HAP-1 (cell line): ENCODE data around the gene LAMTOR2.
"Not testable (repeated sequence)": the region's sequence is repeated elsewhere in the genome, so short reads cannot be mapped to it uniquely, and the experiment has no call there.

Source experiments
- DNase-seq, 2 experiments: peaks; one replicate each; pipeline ENCODE4 v3.0.0-alpha.2; 2016 to 2020; ENCODE audit warnings: low spot score in 2 of 2
- H3K27me3 ChIP-seq: fragments of 250-450 bp; sonication (Bioruptor Pico); 2 replicates; pipeline ENCODE4 v1.5.1; 2020; ENCODE audit warnings: low read depth, mild to moderate bottlenecking, moderate library complexity
- H3K36me3 ChIP-seq: fragments of 250-450 bp; sonication (Bioruptor Pico); replicated peaks from 2 replicates; pipeline ENCODE4 v1.5.1; 2020; ENCODE audit warnings: mild to moderate bottlenecking
- H3K4me1 ChIP-seq: fragments of 250-450 bp; sonication (Bioruptor Pico); 2 replicates; pipeline ENCODE4 v1.5.1; 2020; ENCODE audit warnings: mild to moderate bottlenecking
- H3K4me3 ChIP-seq: fragments of 250-450 bp; sonication (Bioruptor Pico); 2 replicates; pipeline ENCODE4 v1.5.1; 2020; ENCODE audit warnings: mild to moderate bottlenecking, moderate library complexity
- H3K9me3 ChIP-seq: fragments of 250-450 bp; sonication (Bioruptor Pico); 2 replicates; pipeline ENCODE4 v1.5.1; 2020; ENCODE audit warnings: mild to moderate bottlenecking, moderate library complexity
- in situ Hi-C: fragments of 300-500 bp; cut with MboI; formaldehyde crosslinking; loops from 3 replicates; pipeline ENCODE4 v1.14.3; 2020; ENCODE audit warnings: low sequenced_read_pairs, inconsistent platforms, mixed read lengths

Gene LAMTOR2

DNA sequence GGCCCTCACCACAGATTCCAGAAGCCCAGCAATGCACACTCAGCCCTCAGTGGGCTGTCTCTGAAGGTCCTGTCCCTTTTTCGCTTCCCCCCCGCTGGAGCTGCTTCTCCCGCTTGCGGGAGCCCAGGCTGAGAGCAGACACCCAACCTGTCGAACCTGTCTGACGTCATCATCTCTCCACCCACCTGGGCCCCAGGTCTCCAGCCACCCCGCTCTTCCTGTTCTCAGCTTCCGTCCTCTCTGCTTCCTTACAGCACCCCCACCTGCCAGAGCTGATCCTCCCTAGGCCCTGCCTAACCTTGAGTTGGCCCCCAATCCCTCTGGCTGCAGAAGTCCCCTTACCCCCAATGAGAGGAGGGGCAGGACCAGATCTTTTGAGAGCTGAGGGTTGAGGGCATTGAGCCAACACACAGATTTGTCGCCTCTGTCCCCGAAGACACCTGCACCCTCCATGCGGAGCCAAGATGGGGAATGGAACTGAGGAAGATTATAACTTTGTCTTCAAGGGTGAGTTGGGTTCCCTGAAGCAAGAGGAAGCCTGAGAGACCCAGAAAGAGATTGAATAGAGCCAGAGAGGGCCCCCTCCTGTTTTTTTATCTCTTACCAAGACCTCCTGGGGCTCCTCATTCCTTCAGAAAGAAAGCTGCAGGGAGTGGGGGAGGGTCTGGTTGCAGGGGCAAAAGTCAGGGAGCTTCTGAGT, 6.5 kb downstream of the LAMTOR2 start, which contains the start of gene RAB25:
Gene RAB25, plus strand, starts transcription at position 224 of the 700 bp plus-strand sequence. Its CDS starts 241 bp downstream, at position 465.
- H3K4me1 ChIP-seq = no peaks in the 10 kb centered on the region
- in situ Hi-C loops = no loop called here
- H3K36me3 ChIP-seq = 0 out of 2 replicates have a peak, but pooled peaks cover 3% of the 10 kb centered on the region
- H3K4me3 ChIP-seq = no peak within 1 kb of the TSS
- H3K27me3 ChIP-seq = no peaks in the 10 kb centered on the region
- no peak for DNase-seq
- no peaks in the 10 kb centered on the region for H3K9me3 ChIP-seq

DNA sequence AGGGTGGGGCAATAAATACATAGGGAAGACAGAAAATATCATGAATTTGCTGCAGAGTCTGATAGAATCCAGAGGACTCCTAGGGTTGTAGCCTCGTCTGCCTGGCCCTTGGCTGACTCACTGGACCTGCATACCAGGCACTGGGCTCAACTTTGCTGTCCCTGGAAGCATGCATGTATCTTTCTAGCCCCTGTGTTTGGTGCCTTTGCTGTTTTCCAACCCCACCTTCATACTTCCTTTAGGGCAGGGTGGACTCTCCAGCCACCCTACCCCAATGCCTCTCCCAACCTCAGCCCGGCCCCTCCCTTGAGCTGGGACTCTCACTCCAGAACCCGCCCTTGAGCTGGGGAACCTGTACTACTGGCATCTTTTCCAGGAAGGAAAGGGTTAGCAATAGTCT, 7.6 kb downstream of the LAMTOR2 start:
- Histone ChIP-seq H3K4me1 (no peaks in the 10 kb centered on the region), H3K27me3 (no peaks in the 10 kb centered on the region), H3K36me3 (0 out of 2 replicates have a peak, but pooled peaks cover 3% of the 10 kb centered on the region), H3K4me3 (no peak overlapping the region), H3K9me3 (no peaks in the 10 kb centered on the region)
- no peak for DNase-seq
- in situ Hi-C loops = no loop called here

- no peaks in the 10 kb centered on the region for H3K4me1 ChIP-seq
- H3K27me3 ChIP-seq = no peaks in the 10 kb centered on the region
- H3K4me3 ChIP-seq = no peak overlapping the region
- no peak for DNase-seq
- H3K36me3 ChIP-seq = no peaks in the 10 kb centered on the region
- no peaks in the 10 kb centered on the region for H3K9me3 ChIP-seq
- in situ Hi-C loops = no loop called here
Measured at GRCh38 chr1:156063997-156064285, 9.4 kb downstream of the LAMTOR2 start.

- H3K9me3 ChIP-seq = no peaks in the 10 kb centered on the region
- no peaks in the 10 kb centered on the region for H3K36me3 ChIP-seq
- no peaks in the 10 kb centered on the region for H3K27me3 ChIP-seq
- DNase-seq = no peak
- no peak overlapping the region for H3K4me3 ChIP-seq
- H3K4me1 ChIP-seq = no peaks in the 10 kb centered on the region
- in situ Hi-C loops = no loop called here
Measured at GRCh38 chr1:156064615-156065014, 10.0 kb downstream of the LAMTOR2 start.

GRCh38 chr1:156065212-156065611, 10.6 kb downstream of the LAMTOR2 start:
- no peaks in the 10 kb centered on the region for H3K9me3 ChIP-seq
- no peak for DNase-seq
- no peak overlapping the region for H3K4me3 ChIP-seq
- H3K36me3 ChIP-seq = no peaks in the 10 kb centered on the region
- in situ Hi-C loops = no loop called here
- H3K4me1 ChIP-seq = no peaks in the 10 kb centered on the region
- H3K27me3 ChIP-seq = no peaks in the 10 kb centered on the region

DNA sequence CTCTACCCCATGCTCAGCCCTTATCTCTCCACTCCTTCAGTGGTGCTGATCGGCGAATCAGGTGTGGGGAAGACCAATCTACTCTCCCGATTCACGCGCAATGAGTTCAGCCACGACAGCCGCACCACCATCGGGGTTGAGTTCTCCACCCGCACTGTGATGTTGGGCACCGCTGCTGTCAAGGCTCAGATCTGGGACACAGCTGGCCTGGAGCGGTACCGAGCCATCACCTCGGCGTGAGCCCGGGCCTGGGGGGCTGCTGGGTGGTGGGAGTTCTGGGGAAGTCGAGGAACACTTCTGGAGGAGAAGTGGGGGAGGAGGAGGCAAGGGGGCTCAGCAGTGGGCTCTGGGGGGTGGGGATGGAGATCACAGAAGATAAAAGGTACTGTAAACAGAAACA, 11.3 kb downstream of the LAMTOR2 start:
- in situ Hi-C loops = no loop called here
- no peak overlapping the region for H3K4me3 ChIP-seq

DNA sequence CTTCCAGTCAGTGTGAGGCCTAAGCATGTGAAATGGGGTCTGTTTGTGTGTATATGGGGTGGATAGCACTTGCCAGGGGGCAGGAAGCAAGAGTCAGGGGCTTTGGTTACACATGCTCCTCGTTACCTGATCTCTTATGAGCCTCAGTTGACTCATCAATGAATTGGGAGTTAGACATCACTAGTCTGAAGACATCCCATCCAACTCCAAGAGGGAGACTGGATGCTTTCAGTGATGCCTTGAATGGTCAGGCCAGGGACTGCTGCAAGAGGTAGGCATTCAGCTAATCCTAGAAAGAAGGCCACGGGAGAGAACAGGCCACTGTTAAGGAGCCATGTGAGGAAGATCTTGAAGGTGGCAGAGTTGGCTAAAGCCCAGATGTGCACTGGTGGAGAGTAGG, 12.7 kb downstream of the LAMTOR2 start:
- Histone ChIP-seq H3K4me3 (no peak overlapping the region), H3K36me3 (no peaks in the 10 kb centered on the region), H3K9me3 (no peaks in the 10 kb centered on the region), H3K4me1 (no peaks in the 10 kb centered on the region), H3K27me3 (no peaks in the 10 kb centered on the region)
- in situ Hi-C loops = no loop called here
- no peak for DNase-seq

More for the DNA sequence above, 11.3 kb downstream of the LAMTOR2 start:
- H3K9me3 ChIP-seq = no peaks in the 10 kb centered on the region
- H3K4me1 ChIP-seq = no peaks in the 10 kb centered on the region
- no peak for DNase-seq
- no peaks in the 10 kb centered on the region for H3K27me3 ChIP-seq
- H3K36me3 ChIP-seq = no peaks in the 10 kb centered on the region

DNA sequence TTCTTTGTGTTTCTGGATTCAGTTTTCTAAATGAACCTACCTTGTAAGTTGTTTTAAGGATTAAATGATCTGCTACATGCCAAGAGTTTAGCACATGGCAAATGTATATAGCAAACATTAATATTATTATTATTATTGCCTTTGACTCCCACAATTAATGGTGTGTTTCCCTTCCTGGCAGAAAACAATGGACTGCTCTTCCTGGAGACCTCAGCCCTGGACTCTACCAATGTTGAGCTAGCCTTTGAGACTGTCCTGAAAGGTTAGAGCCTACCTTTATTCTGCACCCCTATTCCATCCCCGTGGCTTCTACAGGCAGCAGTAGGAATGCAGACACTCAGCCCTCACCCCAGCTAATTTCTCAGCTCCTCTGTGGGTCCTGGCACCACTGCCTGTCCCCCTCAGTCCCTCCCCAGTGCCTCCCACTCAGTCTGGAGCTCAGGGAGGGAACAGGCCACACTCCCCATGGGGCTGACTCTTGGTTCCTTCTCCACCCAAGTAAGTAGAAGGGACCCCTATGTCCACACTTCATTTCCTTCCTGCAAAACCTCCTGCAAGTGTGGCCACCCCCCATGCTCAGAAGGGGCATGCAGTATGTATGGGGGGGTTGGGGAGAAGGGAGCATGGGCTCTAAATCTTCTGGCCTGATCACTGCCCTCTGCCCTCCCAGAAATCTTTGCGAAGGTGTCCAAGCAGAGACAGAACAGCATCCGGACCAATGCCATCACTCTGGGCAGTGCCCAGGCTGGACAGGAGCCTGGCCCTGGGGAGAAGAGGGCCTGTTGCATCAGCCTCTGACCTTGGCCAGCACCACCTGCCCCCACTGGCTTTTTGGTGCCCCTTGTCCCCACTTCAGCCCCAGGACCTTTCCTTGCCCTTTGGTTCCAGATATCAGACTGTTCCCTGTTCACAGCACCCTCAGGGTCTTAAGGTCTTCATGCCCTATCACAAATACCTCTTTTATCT, 15.2 kb downstream of the LAMTOR2 start:
- peaks cover 9% of the 10 kb centered on the region for H3K4me1 ChIP-seq
- H3K4me3 ChIP-seq = no peak overlapping the region
- no peaks in the 10 kb centered on the region; the same call in 1 of the 2 replicates for H3K36me3 ChIP-seq
- no peaks in the 10 kb centered on the region for H3K9me3 ChIP-seq
- H3K27me3 ChIP-seq = no peaks in the 10 kb centered on the region
- DNase-seq = no peak
- in situ Hi-C loops = no loop called here

GRCh38 chr1:156070548-156070947, 16.0 kb downstream of the LAMTOR2 start:
- H3K4me1 ChIP-seq = peaks cover 9% of the 10 kb centered on the region
- peaks cover 5% of the 10 kb centered on the region for H3K36me3 ChIP-seq
- no peaks in the 10 kb centered on the region for H3K27me3 ChIP-seq
- H3K9me3 ChIP-seq = no peaks in the 10 kb centered on the region
- no peak overlapping the region for H3K4me3 ChIP-seq
- no peak for DNase-seq
- in situ Hi-C loops = no loop called here

DNA sequence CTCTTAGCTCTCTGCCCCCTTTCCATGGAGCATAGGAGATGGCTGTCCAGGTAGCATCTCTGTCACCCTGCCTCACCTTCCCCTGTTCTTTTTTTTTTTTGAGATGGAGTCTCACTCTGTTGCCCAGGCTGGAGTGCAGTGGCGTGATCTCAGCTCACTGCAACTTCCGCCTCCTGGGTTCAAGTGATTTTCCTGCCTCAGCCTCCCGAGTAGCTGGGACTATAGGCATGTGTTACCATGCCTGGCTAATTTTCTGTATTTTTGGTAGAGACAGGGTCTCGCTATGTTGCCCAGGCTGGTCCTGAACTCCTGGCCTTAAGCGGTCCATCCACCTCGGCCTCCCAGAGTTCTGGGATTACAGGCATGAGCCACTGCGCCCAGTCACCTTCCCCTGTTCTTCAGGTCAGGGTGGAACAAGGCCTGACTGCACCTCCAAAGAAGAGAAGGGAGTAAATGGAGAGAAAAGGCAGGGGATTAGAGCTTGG, 16.8 kb downstream of the LAMTOR2 start:
- DNase-seq, H3K4me3 ChIP-seq, in situ Hi-C loops, H3K27me3 ChIP-seq, H3K9me3 ChIP-seq, H3K4me1 ChIP-seq: not testable (repeated sequence)
- peaks cover 13% of the 10 kb centered on the region for H3K36me3 ChIP-seq

- no peak overlapping the region for H3K4me3 ChIP-seq
- H3K9me3 ChIP-seq = no peaks in the 10 kb centered on the region
- H3K27me3 ChIP-seq = no peaks in the 10 kb centered on the region
- in situ Hi-C loops = no loop called here
- H3K36me3 ChIP-seq = peaks cover 22% of the 10 kb centered on the region
- H3K4me1 ChIP-seq = peaks cover 9% of the 10 kb centered on the region
- DNase-seq = no peak
Measured at GRCh38 chr1:156072251-156072650, 17.7 kb downstream of the LAMTOR2 start.

- Histone ChIP-seq H3K4me3 (no peak overlapping the region), H3K36me3 (peaks cover 28% of the 10 kb centered on the region), H3K9me3 (no peaks in the 10 kb centered on the region), H3K4me1 (peaks cover 9% of the 10 kb centered on the region), H3K27me3 (no peaks in the 10 kb centered on the region)
- DNase-seq = no peak
- in situ Hi-C loops = no loop called here
Measured at GRCh38 chr1:156073110-156073687, 18.6 kb downstream of the LAMTOR2 start.

DNA sequence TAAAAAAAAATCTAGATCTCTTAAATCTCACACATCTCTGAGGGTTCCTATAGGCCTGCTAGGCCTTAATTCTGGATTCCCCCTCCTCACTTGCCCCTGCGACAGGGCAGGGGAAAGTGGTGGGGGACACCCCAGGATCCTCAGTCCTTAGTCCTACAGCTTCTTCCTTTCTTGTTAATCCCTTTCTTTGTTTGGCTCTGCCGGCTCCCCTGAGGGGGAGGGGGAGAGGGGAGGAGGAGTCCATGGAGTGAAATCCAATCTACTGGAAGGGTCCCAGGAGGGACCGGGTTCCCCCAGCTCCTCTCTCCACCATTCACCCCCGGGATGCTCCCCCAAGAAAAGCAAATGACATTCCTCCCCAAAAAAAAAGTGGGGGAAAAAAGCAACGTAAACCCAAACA, 19.2 kb downstream of the LAMTOR2 start:
- Histone ChIP-seq H3K4me3 (no peak overlapping the region), H3K27me3 (no peaks in the 10 kb centered on the region), H3K9me3 (no peaks in the 10 kb centered on the region), H3K4me1 (peaks cover 9% of the 10 kb centered on the region), H3K36me3 (peaks cover 28% of the 10 kb centered on the region)
- peak in 1 of 2 experiments; percentile 76 for DNase-seq
- in situ Hi-C loops = no loop called here

DNA sequence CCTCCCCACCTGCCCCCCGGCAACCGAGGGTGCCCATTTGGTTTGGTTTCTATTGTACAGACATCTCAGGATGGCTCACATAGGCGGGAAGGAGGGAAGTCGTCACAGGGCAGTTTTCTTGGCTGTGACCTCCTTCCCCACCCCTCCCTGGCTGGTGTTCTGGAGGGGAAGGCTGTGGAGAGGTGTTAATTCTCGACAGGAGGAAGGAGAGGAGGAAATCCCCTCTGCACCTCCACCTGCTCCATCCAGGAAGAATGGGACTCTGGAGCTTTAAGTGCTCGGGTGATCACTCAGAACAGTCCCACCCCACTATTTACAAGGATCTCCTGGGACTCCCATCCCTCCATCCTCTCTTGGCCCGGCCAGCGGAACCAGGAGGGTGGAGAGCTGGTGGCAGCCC, 20.1 kb downstream of the LAMTOR2 start:
- no peak overlapping the region for H3K4me3 ChIP-seq
- peaks cover 9% of the 10 kb centered on the region for H3K4me1 ChIP-seq
- in situ Hi-C loops = no loop called here
- H3K9me3 ChIP-seq = no peaks in the 10 kb centered on the region
- no peak for DNase-seq
- H3K27me3 ChIP-seq = no peaks in the 10 kb centered on the region
- H3K36me3 ChIP-seq = peaks cover 31% of the 10 kb centered on the region
